HG03442 (cell line): Measurements from ENCODE around the gene NRSN2.
"Not testable (repeated sequence)": the region's sequence is repeated elsewhere in the genome, so short reads cannot be mapped to it uniquely, and the experiment has no call there.

Experiments
- ATAC-seq: cut with Tn5 transposase; IDR thresholded peaks from one replicate; pipeline ENCODE4 v1.9.1; 2021; ENCODE audit warnings: mild to moderate bottlenecking, moderate library complexity; ENCODE audit not compliant: unreplicated experiment

The NRSN2 gene

GRCh38 chr20:325045-325888 lies 21.6 kb upstream of the NRSN2 start, which contains the start of gene SOX12:
TSS of gene SOX12 (plus strand) at chr20:325552. CDS start at chr20:325925, 373 bp downstream.
- peak; percentile 64 for ATAC-seq

DNA sequence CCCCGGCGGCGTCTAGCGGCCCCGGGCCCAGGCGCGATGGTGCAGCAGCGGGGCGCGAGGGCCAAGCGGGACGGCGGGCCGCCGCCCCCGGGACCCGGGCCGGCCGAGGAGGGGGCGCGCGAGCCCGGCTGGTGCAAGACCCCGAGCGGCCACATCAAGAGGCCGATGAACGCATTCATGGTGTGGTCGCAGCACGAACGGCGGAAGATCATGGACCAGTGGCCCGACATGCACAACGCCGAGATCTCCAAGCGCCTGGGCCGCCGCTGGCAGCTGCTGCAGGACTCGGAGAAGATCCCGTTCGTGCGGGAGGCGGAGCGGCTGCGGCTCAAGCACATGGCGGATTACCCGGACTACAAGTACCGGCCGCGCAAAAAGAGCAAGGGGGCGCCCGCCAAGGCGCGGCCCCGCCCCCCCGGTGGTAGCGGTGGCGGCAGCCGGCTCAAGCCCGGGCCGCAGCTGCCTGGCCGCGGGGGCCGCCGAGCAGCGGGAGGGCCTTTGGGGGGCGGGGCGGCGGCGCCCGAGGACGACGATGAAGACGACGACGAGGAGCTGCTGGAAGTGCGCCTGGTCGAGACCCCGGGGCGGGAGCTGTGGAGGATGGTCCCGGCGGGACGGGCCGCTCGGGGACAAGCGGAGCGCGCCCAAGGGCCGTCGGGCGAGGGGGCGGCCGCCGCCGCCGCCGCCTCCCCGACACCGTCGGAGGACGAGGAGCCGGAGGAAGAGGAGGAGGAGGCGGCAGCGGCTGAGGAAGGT lies 20.8 kb upstream of the NRSN2 start:
- no peak for ATAC-seq

DNA sequence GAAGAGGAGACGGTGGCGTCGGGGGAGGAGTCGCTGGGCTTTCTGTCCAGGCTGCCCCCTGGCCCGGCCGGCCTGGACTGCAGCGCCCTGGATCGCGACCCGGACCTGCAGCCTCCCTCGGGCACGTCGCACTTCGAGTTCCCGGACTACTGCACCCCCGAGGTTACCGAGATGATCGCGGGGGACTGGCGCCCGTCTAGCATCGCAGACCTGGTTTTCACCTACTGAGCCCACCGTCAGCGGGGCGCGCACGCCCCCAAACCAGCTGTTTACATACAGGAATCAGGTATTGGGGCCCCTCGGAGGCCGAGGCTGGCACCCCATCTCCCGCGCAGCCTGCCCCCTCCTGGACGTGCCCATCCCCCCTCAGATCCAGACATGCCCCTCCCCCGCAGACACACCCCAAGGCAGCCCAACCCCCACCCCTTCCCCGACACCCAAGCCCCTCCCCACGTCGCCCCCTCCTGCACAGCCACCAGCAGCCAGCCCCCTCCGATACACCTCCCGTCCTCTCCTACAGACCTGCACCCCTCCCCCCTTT lies 20.2 kb upstream of the NRSN2 start:
- ATAC-seq = no peak

DNA sequence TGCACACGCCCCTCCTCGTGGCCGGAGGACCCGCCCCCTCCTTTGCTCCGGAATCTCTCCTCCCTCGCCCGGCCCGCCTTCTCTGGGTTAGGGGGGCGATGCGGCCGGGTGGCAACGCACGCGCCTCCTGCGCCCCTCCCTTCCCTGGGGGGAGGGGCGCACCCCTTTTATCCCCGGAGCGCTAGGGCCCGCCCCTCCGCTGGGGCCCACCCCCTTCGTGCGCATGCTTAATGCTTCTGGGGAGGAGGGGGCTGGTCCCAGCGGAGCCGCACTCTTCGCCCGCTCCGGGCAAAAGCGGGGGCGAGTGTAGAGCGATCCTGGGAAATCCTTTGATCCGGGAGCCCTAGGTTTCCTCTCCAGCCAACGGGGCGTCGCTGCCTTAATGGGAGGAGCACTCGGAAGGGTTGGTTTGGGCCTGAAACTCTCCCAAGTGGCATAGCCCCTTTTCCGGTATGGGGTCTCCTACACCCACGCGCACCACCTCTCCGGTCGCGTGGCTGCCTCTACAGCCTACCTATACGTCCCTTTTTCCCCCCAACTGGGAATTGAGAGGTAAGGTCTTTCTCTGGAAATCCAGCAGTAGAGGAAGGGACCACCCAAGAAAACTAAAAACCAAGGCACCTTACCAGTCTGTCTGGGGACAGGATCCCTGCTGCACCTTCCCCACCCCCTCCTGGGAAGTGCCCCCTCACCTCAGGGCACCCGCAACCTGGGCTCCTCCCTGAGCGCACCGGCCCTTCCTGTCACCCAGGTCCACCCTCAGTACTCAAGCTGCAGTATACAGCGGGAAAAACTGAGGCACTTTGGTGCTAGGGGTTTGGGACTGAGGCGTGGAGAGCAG lies 19.5 kb upstream of the NRSN2 start:
- ATAC-seq = no peak

DNA sequence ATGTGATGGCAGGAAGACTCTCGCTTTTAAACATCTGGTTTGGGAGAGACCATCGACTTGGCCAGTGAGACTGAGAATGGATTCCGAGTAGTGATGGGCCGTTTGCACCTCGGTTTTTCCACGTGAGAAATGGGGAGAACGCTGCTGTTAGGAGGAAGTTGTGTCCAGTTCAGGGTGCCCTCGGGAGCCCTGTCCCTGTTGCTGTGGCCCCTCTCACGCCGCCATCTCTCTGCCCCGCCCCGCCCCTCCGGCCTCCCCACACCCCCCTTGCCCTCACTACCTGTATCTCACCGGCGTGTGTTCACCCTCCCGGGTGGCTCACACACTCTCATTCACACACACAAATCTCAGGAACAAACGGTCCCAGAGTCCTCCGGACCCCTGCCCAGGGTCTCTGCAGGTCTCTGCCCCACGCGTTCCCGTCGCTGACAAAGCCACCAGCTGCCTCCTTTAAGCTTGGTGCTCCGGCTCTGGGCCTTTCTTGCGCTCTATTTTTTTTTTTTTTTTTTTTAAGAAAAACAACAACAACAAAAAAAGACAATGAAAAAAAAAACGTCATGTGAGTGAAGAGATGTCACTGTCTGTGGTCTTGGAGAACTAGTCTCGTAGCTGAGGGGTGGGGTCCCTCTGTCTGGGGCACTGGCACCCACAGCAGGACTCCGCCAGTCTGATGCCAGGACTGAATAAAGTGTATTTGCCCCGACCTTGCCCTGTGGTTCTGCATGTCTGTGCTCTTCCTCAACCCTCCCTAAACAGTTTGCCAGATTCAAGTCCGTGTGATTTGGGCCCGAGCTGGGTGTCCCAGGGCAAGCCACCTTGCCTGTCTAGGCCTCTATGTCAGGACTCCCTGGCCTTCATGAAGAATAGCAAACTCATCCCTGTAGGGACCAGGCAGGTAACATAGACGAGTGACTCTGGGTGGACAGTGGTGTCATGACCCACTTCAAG lies 18.6 kb upstream of the NRSN2 start:
- ATAC-seq = no peak

DNA sequence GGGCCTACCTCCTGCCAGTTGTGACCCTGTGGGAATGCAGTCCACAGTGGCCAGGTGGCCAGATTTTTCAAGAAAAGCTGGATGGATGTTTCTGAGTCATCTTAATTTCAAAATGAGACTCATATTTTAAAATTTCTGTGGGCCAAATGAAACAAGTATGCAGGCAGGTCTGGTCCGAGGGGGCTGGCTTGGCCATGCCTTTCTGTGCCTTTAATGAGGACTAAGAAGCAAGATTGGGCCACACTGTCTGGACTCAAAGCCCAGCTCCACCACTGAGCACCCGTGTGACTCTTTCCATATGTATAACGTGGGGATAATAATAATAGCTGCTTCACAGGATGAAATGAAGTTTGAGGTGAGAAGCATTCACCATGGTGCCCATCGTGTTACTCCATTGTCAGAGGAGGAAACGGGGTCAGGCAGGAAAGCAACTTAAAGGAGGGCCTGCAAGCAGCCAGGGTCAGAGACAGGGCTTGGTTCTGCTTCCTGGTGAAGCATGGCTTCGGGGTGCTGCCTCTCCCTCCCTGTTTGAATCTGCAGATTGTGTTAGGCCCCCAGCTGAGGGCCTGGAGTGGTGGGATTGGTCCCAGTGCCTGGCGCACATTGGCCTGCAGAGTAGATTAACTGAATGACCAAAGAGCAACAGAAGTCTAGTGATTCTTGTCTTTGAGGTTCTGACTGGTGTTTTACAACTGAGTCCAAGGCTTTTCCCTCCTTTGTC lies 17.8 kb upstream of the NRSN2 start:
- no peak for ATAC-seq

DNA sequence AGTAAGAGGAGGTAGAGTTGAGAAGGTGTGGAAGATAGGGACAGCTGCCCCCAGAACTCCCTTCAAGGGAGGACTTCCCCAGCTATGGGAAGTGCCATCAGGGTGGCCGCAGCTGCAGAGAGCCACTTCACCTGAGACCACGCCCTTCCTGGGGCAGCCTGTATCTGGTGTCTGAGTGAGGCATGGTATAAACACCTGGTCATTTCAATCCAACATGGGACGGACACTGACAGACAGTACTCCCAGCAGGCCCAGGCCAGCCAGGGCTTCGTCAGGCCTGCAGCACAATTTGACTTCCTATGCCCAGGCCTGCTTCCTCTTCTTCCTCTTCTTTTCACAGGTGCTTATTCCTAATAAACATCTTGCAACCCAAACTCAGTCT lies 17.1 kb upstream of the NRSN2 start:
- no peak for ATAC-seq

- ATAC-seq = no peak
Observed at GRCh38 chr20:330233-331149, 16.4 kb upstream of the NRSN2 start.

GRCh38 chr20:334578-334977 lies 12.3 kb upstream of the NRSN2 start:
- no peak for ATAC-seq

DNA sequence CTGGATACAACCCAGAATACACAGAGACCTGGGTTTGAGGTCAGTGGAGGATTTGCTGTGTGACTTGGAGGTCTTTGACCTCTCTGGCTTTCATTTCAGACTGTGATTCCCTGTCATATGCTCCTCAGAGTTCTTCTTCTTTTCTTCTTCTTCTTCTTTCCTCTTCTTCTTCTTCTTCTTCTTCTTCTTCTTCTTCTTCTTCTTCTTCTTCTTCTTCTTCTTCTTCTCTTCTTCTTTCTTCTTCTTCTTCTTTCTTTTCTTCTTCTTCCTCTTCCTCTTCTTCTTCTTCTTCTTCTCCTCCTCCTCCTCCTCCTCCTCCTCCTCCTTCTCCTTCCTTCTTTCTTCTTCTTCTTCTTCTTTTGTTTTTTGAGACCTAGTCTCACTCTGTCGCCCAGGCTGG lies 10.9 kb upstream of the NRSN2 start:
- ATAC-seq = not testable (repeated sequence)

- ATAC-seq = no peak
Observed at GRCh38 chr20:341682-342081, 5.2 kb upstream of the NRSN2 start.

DNA sequence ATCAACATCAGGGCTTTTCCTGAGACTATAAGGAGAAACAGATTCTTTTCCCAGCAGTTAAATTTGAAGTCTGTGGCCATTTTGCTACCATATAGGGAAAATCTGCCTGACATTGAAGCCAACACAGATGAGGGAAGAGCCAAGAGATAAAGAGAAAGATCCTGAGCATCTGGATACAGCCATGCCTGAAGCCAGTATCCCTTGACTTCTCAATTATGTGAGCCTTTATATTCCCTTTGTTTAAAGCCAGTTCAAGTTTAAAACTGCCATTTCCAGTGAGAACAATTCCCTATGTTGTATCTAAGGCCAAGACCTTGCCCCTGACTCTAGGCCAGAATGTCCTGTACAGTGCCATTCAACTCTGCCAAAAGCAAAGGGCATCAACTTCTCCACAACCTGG lies 3.8 kb upstream of the NRSN2 start:
- ATAC-seq = no peak

- ATAC-seq = no peak
Observed at GRCh38 chr20:346033-346639, 775 bp upstream of the NRSN2 start.

DNA sequence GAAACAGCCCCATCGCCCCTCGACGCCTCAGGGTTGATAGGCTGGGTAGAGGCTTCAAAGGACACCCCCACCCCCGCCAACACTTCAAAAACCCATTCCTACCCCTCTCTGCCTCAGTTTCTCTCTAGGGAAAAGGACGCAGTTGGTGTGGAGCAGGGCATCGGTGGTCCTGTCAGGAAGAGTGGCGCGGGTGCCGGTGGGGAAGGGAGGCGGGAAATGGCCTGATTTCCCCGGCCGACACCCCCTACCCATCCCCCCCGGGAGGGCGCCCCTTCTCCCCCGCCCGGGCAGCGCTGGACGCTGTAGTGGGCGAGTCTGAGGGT lies 367 bp downstream of the NRSN2 start:
- peak; percentile 8 for ATAC-seq

DNA sequence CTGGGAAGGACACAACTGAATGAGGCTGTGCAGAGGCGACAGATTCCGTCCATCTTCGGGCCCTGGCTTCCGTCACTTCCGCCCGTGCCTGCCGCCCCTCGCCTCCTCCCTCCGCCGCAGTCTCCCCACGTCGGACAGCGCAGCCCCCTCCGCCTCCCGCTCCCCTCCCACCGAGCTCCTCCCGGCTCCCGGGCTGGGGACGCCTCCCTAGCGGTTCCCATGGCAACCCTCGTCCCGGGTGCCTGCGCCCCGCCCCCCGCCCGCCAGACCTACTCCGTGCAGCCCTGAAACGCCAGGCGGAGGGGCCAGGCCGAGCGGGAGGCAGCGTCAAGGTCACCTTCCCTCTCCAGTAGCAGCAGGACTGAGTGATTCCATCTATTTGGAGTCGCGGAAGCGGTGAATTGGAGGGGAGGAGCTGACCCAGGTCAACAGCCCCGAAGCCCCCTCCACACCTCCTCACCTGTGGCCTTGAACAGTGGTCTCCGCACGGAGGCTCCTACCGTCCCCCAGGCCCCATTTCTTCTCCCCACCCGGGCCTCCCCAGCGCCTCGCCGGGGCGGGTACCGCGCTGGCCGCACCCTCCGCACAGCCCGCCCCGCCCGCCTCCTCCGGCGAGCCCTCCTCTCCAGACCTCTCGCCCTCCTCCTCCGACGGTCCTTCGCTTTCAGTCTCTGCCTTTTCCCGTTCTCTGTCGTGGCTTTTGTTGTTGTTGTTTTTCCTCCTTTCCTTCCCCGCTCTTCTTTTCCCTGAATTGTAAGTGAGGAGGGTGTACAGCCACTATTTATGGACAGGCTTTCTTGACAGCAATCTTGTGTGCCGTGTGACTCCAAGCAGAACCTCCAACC lies 951 bp downstream of the NRSN2 start:
- peak; percentile 81 for ATAC-seq

DNA sequence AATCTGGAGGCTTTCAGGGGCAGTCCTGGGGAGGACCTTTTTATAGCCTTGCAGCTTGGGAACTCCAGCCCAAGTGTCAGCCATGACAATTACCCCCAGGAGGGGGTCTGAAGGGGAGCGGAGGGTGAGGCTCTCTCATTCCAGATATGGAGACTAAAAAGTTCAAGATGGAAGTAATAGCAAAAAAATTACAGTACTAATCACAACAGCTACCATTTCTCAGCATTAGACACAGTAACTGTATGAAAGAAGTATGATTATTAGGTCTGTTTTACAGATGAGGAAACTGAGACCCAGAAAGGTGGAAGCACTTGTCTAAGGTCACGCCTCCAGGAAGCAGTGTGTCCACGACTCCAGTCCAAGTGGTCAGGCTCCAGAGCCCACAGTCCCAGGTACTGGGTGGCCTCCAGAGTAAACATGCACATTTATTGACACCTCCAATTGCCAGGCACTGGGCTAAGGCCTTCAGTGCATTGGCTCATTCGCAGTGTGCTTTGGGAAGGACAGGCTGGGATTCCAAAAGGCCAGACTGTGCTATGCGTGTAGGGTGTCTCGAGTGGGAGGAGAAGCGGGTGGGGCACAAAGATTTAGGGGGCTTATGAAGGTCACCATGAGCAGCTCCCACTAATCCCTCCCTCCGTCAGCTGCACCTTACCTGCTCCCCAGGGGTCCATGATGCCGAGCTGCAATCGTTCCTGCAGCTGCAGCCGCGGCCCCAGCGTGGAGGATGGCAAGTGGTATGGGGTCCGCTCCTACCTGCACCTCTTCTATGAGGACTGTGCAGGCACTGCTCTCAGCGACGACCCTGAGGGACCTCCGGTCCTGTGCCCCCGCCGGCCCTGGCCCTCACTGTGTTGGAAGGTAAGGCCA lies 2.3 kb downstream of the NRSN2 start:
- ATAC-seq = no peak
